Endothelial cell of umbilical vein (primary cell): ENCODE results near the gene SRGAP3. TPM values are rescaled to one million over a fixed set of nuclear protein-coding genes. Genes with fewer than 3 reads are reported as not detected.

ENCODE experiments used
- BruUV-seq: library from RNA; stranded (reverse); fragments of 400-500 nt; replicated peaks from 2 replicates; lab custom pipeline; 2021; lab: Mats Ljungman, UMichigan
- CTCF ChIA-PET: fragments of 300-600, 350-600 bp; sonication (Branson Sonifier 250); formaldehyde crosslinking; loops from one replicate; lab custom pipeline; 2021; ENCODE audit warnings: antibody characterized with exemption, inconsistent platforms; lab: Charles Lee
- POLR2A ChIA-PET: fragments of 300-600, 350-600 bp; sonication (Branson Sonifier 250); formaldehyde crosslinking; loops from one replicate; lab custom pipeline; 2021; ENCODE audit warnings: antibody characterized with exemption, inconsistent platforms; lab: Charles Lee
- DNase-seq: peaks from one replicate; pipeline ENCODE4 v3.0.0-alpha.2; 2011; ENCODE audit warnings: low read depth, low spot score
- FAIRE-seq: peaks from 2 replicates; lab custom pipeline; 2011; peaks lifted over from hg19 to GRCh38; lab: Jason Lieb, UNC
- H2AFZ ChIP-seq: 2 replicates; pipeline ENCODE4 v1.6.0; 2012; ENCODE audit warnings: low read depth, low read length, control low read depth, inconsistent platforms
- H3K27ac ChIP-seq: 2 replicates; pipeline ENCODE4 v1.5.1; 2011; ENCODE audit warnings: low read depth, mild to moderate bottlenecking, control low read depth, low read length, moderate library complexity; ENCODE audit not compliant: insufficient read depth
- H3K27me3 ChIP-seq, 2 experiments: 2 replicates each; pipeline versions ENCODE4 v1.6.0 to v1.6.1; 2011; ENCODE audit warnings: low read length in 2 of 2, mixed read lengths in 1 of 2; ENCODE audit not compliant: control insufficient read depth in 2 of 2, insufficient read depth in 2 of 2
- H3K36me3 ChIP-seq, 2 experiments: 2 replicates in 1 of 2; 3 replicates in 1 of 2; pipeline ENCODE4 v1.5.1; 2011; ENCODE audit warnings: low read length in 2 of 2, mild to moderate bottlenecking in 1 of 2, moderate library complexity in 1 of 2; ENCODE audit not compliant: control insufficient read depth in 2 of 2, insufficient read depth in 2 of 2; ENCODE audit errors: extremely low read depth in 1 of 2
- H3K4me1 ChIP-seq: 3 replicates; pipeline ENCODE4 v1.5.1; 2011; ENCODE audit warnings: mild to moderate bottlenecking, low read length; ENCODE audit not compliant: control insufficient read depth, insufficient read depth; ENCODE audit errors: extremely low read depth
- H3K4me2 ChIP-seq: 2 replicates; pipeline ENCODE4 v1.6.1; 2011; ENCODE audit warnings: low read length, control low read depth, mixed read lengths; ENCODE audit not compliant: insufficient read depth
- H3K4me3 ChIP-seq, 3 experiments: fragments of 200-600 bp in 1 of 3; sonication (generic), shearing (Covaris generic) in 1 of 3; replicated peaks in 1 of 3; 2 replicates each; pipeline ENCODE4 v1.5.1; 2011 to 2016; ENCODE audit warnings: control low read depth in 3 of 3, low read length in 3 of 3, mild to moderate bottlenecking in 2 of 3, inconsistent platforms in 1 of 3, low read depth in 1 of 3, moderate library complexity in 1 of 3; ENCODE audit not compliant: insufficient read depth in 1 of 3
- H3K79me2 ChIP-seq: 2 replicates; pipeline ENCODE4 v1.6.0; 2012; ENCODE audit warnings: low read length, inconsistent platforms; ENCODE audit not compliant: control insufficient read depth, insufficient read depth
- H3K9ac ChIP-seq: replicated peaks from 2 replicates; pipeline ENCODE3; 2011; ENCODE audit warnings: low read length, control low read depth; ENCODE audit not compliant: insufficient read depth; ENCODE audit errors: extremely low read depth
- H3K9me1 ChIP-seq: replicated peaks from 3 replicates; pipeline ENCODE4 v1.6.0; 2011; ENCODE audit warnings: mild to moderate bottlenecking, low read length; ENCODE audit not compliant: control insufficient read depth, insufficient read depth; ENCODE audit errors: extremely low read depth
- H3K9me3 ChIP-seq: replicated peaks from 2 replicates; pipeline ENCODE4 v1.5.1; 2012; ENCODE audit warnings: low read length, inconsistent platforms; ENCODE audit not compliant: control insufficient read depth, insufficient read depth
- H4K20me1 ChIP-seq: replicated peaks from 2 replicates; pipeline ENCODE3; 2011; ENCODE audit warnings: mild to moderate bottlenecking, low read length; ENCODE audit not compliant: control insufficient read depth, insufficient read depth; ENCODE audit errors: extremely low read depth
- EZH2 ChIP-seq: IDR thresholded peaks from 2 replicates; pipeline ENCODE4 v1.6.1; 2012; ENCODE audit warnings: borderline replicate concordance, low read depth, mild to moderate bottlenecking, moderate library complexity, low read length, inconsistent platforms; ENCODE audit not compliant: severe bottlenecking
- FOS ChIP-seq: IDR thresholded peaks from 2 replicates; pipeline ENCODE4 v1.6.1; 2011; ENCODE audit warnings: mild to moderate bottlenecking, low read length, moderate library complexity, borderline replicate concordance; ENCODE audit not compliant: insufficient read depth
- GATA2 ChIP-seq: IDR thresholded peaks from 2 replicates; pipeline ENCODE4 v1.7.0; 2011; ENCODE audit warnings: low read depth, mild to moderate bottlenecking, moderate library complexity, mixed read lengths, low read length; ENCODE audit not compliant: insufficient read length, insufficient read depth
- JUN ChIP-seq: IDR thresholded peaks from 2 replicates; pipeline ENCODE4 v1.6.1; 2011; ENCODE audit warnings: borderline replicate concordance, low read depth; ENCODE audit not compliant: insufficient read length, insufficient read depth
- MYC ChIP-seq: IDR thresholded peaks from one replicate; pipeline ENCODE4 v1.6.1; 2011; ENCODE audit warnings: mild to moderate bottlenecking, low read depth, low read length
- POLR2A ChIP-seq: IDR thresholded peaks from 2 replicates; pipeline ENCODE4 v1.6.1; 2012; ENCODE audit warnings: low read depth, mild to moderate bottlenecking, control low read depth, low read length
- POLR2AphosphoS5 ChIP-seq: IDR thresholded peaks from 2 replicates; pipeline ENCODE4 v1.6.1; 2012; ENCODE audit warnings: low read depth, mild to moderate bottlenecking, control low read depth, low read length, moderate library complexity; ENCODE audit not compliant: insufficient read depth
- dilution Hi-C: fragments of 300-500 bp; cut with MboI; formaldehyde crosslinking; loops from one replicate; pipeline ENCODE4 v1.15.0; 2019; ENCODE audit warnings: low sequenced_read_pairs; ENCODE audit not compliant: extremely low pct_ligation_motif_present
- intact Hi-C: fragments of 100-400 bp; cut with micrococcal nuclease; formaldehyde crosslinking; loops from one replicate; pipeline ENCODE4 v1.10.0; 2022
- polyA plus RNA-seq, 4 experiments: library from polyadenylated mRNA; depleted of rRNA in 3 of 4; stranded (reverse) in 3 of 4; unstranded in 1 of 4; fragments of >200 nt; gene quantifications; 2 replicates each; pipeline versions ENCODE4 v1.2.1 to v1.2.3, GENCODE V29; 2011 to 2012; ENCODE audit warnings: missing spikeins in 1 of 4
- total RNA-seq: library from RNA; stranded (reverse); gene quantifications from 2 replicates; pipeline ENCODE4 v1.2.3, GENCODE V29; 2021
- TF ChIP-seq, protein P1 (sequence below): IDR thresholded peaks from 2 replicates; pipeline ENCODE4 v1.6.1; 2011; ENCODE audit not compliant: insufficient read depth, insufficient read length
- TF ChIP-seq, protein P2 (sequence below), 2 donors: IDR thresholded peaks; 1 replicate in 1 of 2; 2 replicates in 1 of 2; pipeline ENCODE4 v1.5.1; 2011; ENCODE audit warnings: low read length in 2 of 2, mild to moderate bottlenecking in 2 of 2, moderate library complexity in 2 of 2, control low read depth in 1 of 2, inconsistent platforms in 1 of 2, low read depth in 1 of 2; ENCODE audit not compliant: insufficient read depth in 1 of 2; ENCODE audit errors: extremely low read depth in 1 of 2

The SRGAP3 gene
- total and polyA plus RNA-seq, 2 donors (not counting 3 experiments of a cell fraction or from before 2014, with no cell fraction given) = 0.06 TPM; not detected in 1

DNA sequence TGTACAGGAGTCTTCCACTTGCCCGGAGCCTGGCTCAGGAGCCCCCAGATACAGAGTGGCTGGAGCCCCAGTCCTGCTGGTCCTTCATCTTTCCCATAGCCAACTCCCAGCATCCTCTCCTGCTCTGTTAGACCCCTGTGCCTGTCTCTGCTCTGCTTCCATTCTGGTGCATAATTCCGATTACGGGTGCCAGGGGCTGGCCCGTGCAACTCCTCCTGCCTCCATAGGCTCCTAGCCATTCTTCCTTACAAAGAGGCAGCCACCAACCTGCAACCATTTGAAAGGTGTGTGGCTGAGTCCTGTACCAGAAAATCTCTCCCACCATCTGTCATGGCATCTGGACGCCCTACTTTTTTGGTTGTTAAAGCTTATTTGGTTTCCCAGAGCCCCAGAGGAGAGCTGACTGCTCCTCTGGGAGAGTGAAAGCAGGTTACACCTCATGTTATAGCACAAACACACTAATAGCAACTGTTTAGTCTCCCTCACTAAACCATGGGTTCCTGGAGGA lies 281.0 kb downstream of the SRGAP3 start:
- Histone ChIP-seq H3K9me1 (no peaks in the 10 kb centered on the region), H2AFZ (no peak overlapping the region), H3K27ac (no peak overlapping the region), H4K20me1 (no peaks in the 10 kb centered on the region), H3K4me3 (no peak overlapping the region), H3K36me3 (no peaks in the 10 kb centered on the region), H3K27me3 (peaks cover 2 to 8% of the 10 kb centered on the region in 2 experiments), H3K9me3 (no peaks in the 10 kb centered on the region), H3K9ac (no peak overlapping the region), H3K4me1 (peaks cover 21% of the 10 kb centered on the region), H3K4me2 (no peak overlapping the region), H3K79me2 (no peaks in the 10 kb centered on the region)
- dilution Hi-C loops (no loop called here), intact Hi-C loops (loop anchor here (5.0 to 10.0 kb wide), 2 partner anchors 304 to 1994 kb away; no protein-coding TSS in a partner anchor)
- DNase-seq = no peak
- no peak for FAIRE-seq
- ChIA-PET POLR2A (no interaction called here), CTCF (interaction anchor here (1.2 to 1.9 kb wide), 5 partner anchors 20 to 336 kb away, joined by 4 to 9 read pairs (median 5); no protein-coding TSS in a partner anchor)
- BruUV-seq = no TSS peak
- TF ChIP-seq GATA2 = no peak
- no peak for TF ChIP-seq EZH2
- TF ChIP-seq FOS = no peak
- TF ChIP-seq MYC = no peak
- TF ChIP-seq, protein P1, sequence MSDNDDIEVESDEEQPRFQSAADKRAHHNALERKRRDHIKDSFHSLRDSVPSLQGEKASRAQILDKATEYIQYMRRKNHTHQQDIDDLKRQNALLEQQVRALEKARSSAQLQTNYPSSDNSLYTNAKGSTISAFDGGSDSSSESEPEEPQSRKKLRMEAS = no peak
- no peak for TF ChIP-seq POLR2A
- no peak for TF ChIP-seq JUN
- TF ChIP-seq, protein P2, sequence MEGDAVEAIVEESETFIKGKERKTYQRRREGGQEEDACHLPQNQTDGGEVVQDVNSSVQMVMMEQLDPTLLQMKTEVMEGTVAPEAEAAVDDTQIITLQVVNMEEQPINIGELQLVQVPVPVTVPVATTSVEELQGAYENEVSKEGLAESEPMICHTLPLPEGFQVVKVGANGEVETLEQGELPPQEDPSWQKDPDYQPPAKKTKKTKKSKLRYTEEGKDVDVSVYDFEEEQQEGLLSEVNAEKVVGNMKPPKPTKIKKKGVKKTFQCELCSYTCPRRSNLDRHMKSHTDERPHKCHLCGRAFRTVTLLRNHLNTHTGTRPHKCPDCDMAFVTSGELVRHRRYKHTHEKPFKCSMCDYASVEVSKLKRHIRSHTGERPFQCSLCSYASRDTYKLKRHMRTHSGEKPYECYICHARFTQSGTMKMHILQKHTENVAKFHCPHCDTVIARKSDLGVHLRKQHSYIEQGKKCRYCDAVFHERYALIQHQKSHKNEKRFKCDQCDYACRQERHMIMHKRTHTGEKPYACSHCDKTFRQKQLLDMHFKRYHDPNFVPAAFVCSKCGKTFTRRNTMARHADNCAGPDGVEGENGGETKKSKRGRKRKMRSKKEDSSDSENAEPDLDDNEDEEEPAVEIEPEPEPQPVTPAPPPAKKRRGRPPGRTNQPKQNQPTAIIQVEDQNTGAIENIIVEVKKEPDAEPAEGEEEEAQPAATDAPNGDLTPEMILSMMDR (IDR thresholded peaks at IDR 0.05; ENCODE audit: extremely low read depth in 1 of 2, insufficient read depth in 1 of 2, low read depth in 1 of 2, low read length in 2 of 2) = no peak
- no peak for TF ChIP-seq POLR2AphosphoS5
